ENCODE results near the gene ADIG. TPM values are rescaled to one million over a fixed set of nuclear protein-coding genes. Genes with fewer than 3 reads are reported as not detected.

The ADIG gene
- total RNA-seq (ENCODE audit: low replicate concordance) = not detected in 2 replicates

DNA sequence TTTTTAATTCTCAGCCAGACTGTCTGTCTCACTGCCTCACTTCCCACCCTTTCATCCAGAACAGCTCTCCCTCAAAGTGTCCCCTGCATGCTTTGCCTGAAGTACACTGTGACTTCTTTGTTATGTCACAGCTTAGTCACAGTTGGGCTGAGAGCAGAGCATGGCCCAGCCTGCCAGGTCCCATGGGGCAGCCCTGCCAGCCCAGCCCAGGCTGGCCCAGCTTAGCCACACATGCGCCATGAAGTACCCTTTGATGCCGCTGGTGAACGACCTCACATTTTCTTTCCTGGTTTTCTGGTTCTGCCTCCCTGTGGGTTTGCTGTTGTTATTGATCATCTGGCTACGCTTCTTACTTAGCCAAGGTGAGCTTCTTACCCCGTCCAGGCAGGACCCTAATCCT, at the start of gene ADIG:
ADIG (plus strand) TSS at position 185 of the 400 bp plus-strand sequence; CDS start at position 239, 54 bp downstream.

DNA sequence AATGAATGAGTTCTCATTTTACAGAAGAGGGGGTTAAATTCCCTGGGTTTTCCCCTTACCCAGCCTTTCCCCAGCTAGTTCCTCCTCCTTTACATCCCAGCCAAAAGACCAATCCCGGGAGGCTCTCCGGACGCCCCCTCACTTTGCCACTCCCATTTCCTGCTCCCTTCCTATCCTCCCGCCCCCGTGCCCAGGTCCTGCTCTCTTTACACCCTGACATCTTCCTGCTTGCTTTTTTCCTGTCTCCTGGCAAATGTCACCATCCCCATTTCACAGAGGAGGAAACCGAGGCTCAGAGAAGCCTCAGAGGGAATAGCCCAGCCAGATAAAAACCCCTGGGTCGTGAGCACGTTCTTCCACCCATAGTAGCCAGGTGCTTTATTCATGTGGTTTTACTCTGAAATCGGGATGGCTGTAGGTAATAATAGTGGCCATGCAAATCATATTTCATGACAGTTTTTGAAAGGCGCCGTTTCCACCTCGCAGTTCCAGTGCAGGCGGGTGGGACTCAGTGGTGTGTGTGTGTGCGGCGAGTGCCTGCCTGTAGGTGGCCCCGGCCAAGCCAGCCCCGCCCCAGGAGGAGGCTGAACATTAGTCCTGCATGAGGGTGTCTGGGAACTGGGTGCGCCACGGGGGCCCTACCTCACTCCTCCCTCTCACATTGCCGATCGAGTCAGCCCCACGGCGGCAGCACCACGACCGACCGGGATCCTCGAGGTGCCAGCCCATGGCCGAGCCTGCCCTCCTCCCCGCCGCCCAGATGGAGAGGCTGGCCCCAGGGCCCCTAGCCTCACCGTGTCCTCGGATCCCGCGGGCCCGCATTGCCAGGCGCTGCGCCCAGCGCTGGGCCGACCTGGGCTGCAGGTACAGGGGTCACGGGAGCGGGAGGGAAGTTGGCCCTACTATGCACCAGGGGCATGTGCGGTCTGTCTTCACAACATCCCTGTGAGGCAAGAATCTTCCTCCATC, 20.5 kb downstream of the ADIG start, which contains the start of gene ARHGAP40:
ARHGAP40 (plus strand) TSS at position 594 of the 969 bp plus-strand sequence.

Other genes with a start within 250 kb of the ADIG start
- 0.59 TPM in 1 of 2 replicates, not detected in the other for gene LBP, start 234.7 kb upstream of the ADIG start, total RNA-seq (ENCODE audit: low replicate concordance)
- gene SNHG17, start 145.9 kb upstream of the ADIG start, total RNA-seq (ENCODE audit: low replicate concordance) = 2.5 and 5.1 TPM in 2 replicates
- 18.3 and 18.9 TPM in 2 replicates for gene RALGAPB, start 108.4 kb upstream of the ADIG start, total RNA-seq (ENCODE audit: low replicate concordance)
- gene ARHGAP40, start 20.6 kb downstream of the ADIG start, total RNA-seq (ENCODE audit: low replicate concordance) = not detected in 2 replicates
- not detected in 2 replicates for gene SLC32A1, start 143.3 kb downstream of the ADIG start, total RNA-seq (ENCODE audit: low replicate concordance)
- gene ACTR5, start 167.3 kb downstream of the ADIG start, total RNA-seq (ENCODE audit: low replicate concordance) = 3.4 and 4.8 TPM in 2 replicates
- gene PPP1R16B, start 224.5 kb downstream of the ADIG start, total RNA-seq (ENCODE audit: low replicate concordance) = 0.12 and 0.23 TPM in 2 replicates

All from smooth muscle cell of the coronary artery (primary cell).